ENCODE data around the gene SMIM23.

SMIM23 gene

GRCh38 chr5:171755354-171755821 is 30.2 kb upstream of the SMIM23 start:
- Histone ChIP-seq H4K20me1 (ENCODE audit: insufficient read depth, low read length) (no peaks in the 10 kb centered on the region), H3K27ac (ENCODE audit: low read depth, low read length, poor library complexity, severe bottlenecking) (no peak overlapping the region), H3K9me2 (ENCODE audit: low read depth, low read length) (no peaks in the 10 kb centered on the region), H3K36me3 (ENCODE audit: insufficient read depth, low read length) (no peaks in the 10 kb centered on the region), H3K79me2 (ENCODE audit: insufficient read depth, low read length) (no peaks in the 10 kb centered on the region), H2AFZ (ENCODE audit: low read length) (no peak overlapping the region), H3K9me3 (ENCODE audit: low read length) (no peaks in the 10 kb centered on the region), H3K4me3 (ENCODE audit: low read depth, low read length, poor library complexity, severe bottlenecking) (no peak overlapping the region), H3K9ac (ENCODE audit: low read length) (no peak overlapping the region), H3K4me2 (ENCODE audit: low read length) (no peak overlapping the region), H3K27me3 (ENCODE audit: insufficient read depth, low read length) (peaks cover 6% of the 10 kb centered on the region; the same call in 1 of the 2 replicates), H3F3A (ENCODE audit: insufficient read depth, low read length) (no peaks in the 10 kb centered on the region), H3K4me1 (ENCODE audit: insufficient read depth, low read length, severe bottlenecking) (no peaks in the 10 kb centered on the region)
- no peak for TF ChIP-seq EZH2 (IDR thresholded peaks at IDR 0.05; ENCODE audit: borderline replicate concordance, low read length)
- TF ChIP-seq, protein P1, sequence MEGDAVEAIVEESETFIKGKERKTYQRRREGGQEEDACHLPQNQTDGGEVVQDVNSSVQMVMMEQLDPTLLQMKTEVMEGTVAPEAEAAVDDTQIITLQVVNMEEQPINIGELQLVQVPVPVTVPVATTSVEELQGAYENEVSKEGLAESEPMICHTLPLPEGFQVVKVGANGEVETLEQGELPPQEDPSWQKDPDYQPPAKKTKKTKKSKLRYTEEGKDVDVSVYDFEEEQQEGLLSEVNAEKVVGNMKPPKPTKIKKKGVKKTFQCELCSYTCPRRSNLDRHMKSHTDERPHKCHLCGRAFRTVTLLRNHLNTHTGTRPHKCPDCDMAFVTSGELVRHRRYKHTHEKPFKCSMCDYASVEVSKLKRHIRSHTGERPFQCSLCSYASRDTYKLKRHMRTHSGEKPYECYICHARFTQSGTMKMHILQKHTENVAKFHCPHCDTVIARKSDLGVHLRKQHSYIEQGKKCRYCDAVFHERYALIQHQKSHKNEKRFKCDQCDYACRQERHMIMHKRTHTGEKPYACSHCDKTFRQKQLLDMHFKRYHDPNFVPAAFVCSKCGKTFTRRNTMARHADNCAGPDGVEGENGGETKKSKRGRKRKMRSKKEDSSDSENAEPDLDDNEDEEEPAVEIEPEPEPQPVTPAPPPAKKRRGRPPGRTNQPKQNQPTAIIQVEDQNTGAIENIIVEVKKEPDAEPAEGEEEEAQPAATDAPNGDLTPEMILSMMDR (IDR thresholded peaks at IDR 0.05; ENCODE audit: low read length) = no peak

- H3K9ac ChIP-seq (ENCODE audit: low read length) = no peak overlapping the region
- H3K9me2 ChIP-seq (ENCODE audit: low read depth, low read length) = no peaks in the 10 kb centered on the region
- no peak overlapping the region for H3K27ac ChIP-seq (ENCODE audit: low read depth, low read length, poor library complexity, severe bottlenecking)
- no peaks in the 10 kb centered on the region for H3K4me1 ChIP-seq (ENCODE audit: insufficient read depth, low read length, severe bottlenecking)
- no peak for TF ChIP-seq EZH2 (IDR thresholded peaks at IDR 0.05; ENCODE audit: borderline replicate concordance, low read length)
- TF ChIP-seq, protein P1 (IDR thresholded peaks at IDR 0.05; ENCODE audit: low read length) = no peak
- no peak overlapping the region for H2AFZ ChIP-seq (ENCODE audit: low read length)
- no peaks in the 10 kb centered on the region for H3K9me3 ChIP-seq (ENCODE audit: low read length)
- no peaks in the 10 kb centered on the region for H3K36me3 ChIP-seq (ENCODE audit: insufficient read depth, low read length)
- no peaks in the 10 kb centered on the region for H3K79me2 ChIP-seq (ENCODE audit: insufficient read depth, low read length)
- no peaks in the 10 kb centered on the region for H4K20me1 ChIP-seq (ENCODE audit: insufficient read depth, low read length)
- no peak overlapping the region for H3K4me2 ChIP-seq (ENCODE audit: low read length)
- H3F3A ChIP-seq (ENCODE audit: insufficient read depth, low read length) = no peaks in the 10 kb centered on the region
- H3K27me3 ChIP-seq (ENCODE audit: insufficient read depth, low read length) = peaks cover 6% of the 10 kb centered on the region; the same call in 1 of the 2 replicates
- H3K4me3 ChIP-seq (ENCODE audit: low read depth, low read length, poor library complexity, severe bottlenecking) = no peak overlapping the region
Observed at GRCh38 chr5:171757853-171758535, 27.6 kb upstream of the SMIM23 start.

GRCh38 chr5:171759777-171760176 is 25.8 kb upstream of the SMIM23 start:
- Histone ChIP-seq H3K9me2 (ENCODE audit: low read depth, low read length) (no peaks in the 10 kb centered on the region), H4K20me1 (ENCODE audit: insufficient read depth, low read length) (no peaks in the 10 kb centered on the region), H3K36me3 (ENCODE audit: insufficient read depth, low read length) (no peaks in the 10 kb centered on the region), H3K9ac (ENCODE audit: low read length) (no peak overlapping the region), H2AFZ (ENCODE audit: low read length) (no peak overlapping the region), H3K27me3 (ENCODE audit: insufficient read depth, low read length) (peaks cover 6% of the 10 kb centered on the region; the same call in 1 of the 2 replicates), H3K4me2 (ENCODE audit: low read length) (no peak overlapping the region), H3K27ac (ENCODE audit: low read depth, low read length, poor library complexity, severe bottlenecking) (no peak overlapping the region), H3K9me3 (ENCODE audit: low read length) (no peaks in the 10 kb centered on the region), H3K79me2 (ENCODE audit: insufficient read depth, low read length) (no peaks in the 10 kb centered on the region), H3K4me3 (ENCODE audit: low read depth, low read length, poor library complexity, severe bottlenecking) (no peak overlapping the region), H3F3A (ENCODE audit: insufficient read depth, low read length) (no peaks in the 10 kb centered on the region), H3K4me1 (ENCODE audit: insufficient read depth, low read length, severe bottlenecking) (no peaks in the 10 kb centered on the region)
- TF ChIP-seq EZH2 (IDR thresholded peaks at IDR 0.05; ENCODE audit: borderline replicate concordance, low read length) = no peak
- TF ChIP-seq, protein P1 (IDR thresholded peaks at IDR 0.05; ENCODE audit: low read length) = no peak
